Measurements from ENCODE around the gene TRAF7.
"Not testable (repeated sequence)": the region's sequence is repeated elsewhere in the genome, so short reads cannot be mapped to it uniquely, and the experiment has no call there.

Gene TRAF7

DNA sequence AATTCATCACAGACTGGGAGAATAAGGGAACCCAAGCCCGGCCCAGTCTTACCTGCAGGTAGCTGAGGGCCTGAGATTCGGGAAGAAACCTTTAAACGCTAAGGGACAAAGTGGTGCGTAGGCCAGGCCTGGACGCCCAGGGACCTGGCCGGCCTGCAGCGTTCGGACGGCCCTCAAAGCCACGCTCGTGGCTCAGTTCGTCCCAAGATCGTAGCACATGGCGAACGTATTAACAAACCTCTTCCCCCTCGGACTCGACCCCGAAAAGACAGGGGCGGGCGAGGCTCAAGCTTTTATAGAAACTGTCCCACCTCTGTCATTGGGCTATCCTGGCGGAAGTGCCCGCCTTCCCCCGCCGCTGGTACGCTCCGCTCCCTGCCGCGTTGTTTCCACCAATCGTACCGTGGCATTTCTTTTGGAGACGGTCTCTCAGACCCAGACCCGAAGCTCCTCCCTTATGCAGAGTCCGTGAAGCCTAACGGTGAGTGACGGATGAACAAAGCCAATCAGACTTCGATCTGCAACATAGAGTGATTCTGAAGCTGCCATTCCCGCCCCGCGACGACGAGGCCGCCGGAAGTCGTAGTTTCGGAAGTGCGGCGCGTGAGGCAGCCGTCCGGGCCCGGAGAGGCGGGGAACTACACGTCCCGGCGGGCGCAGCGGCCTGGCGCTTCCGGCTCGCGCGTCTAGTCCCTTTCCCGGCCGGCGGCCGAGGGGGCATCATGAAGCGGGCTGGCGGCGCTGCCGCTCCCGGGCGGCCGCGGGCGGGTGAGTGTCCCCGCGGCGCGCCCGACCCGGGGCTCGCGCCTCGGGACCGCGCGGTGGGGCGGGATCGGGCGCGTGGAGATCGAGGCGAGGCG is at the start of gene TRAF7:
Gene TRAF7 (plus strand): TSS at position 692 of the 860 bp plus-strand sequence. CDS start 8,139 bp downstream, outside the sequence.
- in situ Hi-C loops (cut with MboI; ENCODE audit: low sequenced_read_pairs, unreplicated experiment) = no loop called here
- DNase-seq (ENCODE audit: low spot score) = peak; percentile 99
- TF ChIP-seq CTCF (IDR thresholded peaks at IDR 0.05; ENCODE audit: borderline replicate concordance, control extremely low read depth, extremely low read depth, insufficient read depth, missing control alignments) = no peak

GRCh38 chr16:2106211-2106610 is 49.4 kb upstream of the TRAF7 start:
- in situ Hi-C loops (cut with MboI; ENCODE audit: low sequenced_read_pairs, unreplicated experiment); DNase-seq (ENCODE audit: low spot score): not testable (repeated sequence)

- in situ Hi-C loops (cut with MboI; ENCODE audit: low sequenced_read_pairs, unreplicated experiment); DNase-seq (ENCODE audit: low spot score): not testable (repeated sequence)
Measured at GRCh38 chr16:2107121-2107790, 48.3 kb upstream of the TRAF7 start.

DNA sequence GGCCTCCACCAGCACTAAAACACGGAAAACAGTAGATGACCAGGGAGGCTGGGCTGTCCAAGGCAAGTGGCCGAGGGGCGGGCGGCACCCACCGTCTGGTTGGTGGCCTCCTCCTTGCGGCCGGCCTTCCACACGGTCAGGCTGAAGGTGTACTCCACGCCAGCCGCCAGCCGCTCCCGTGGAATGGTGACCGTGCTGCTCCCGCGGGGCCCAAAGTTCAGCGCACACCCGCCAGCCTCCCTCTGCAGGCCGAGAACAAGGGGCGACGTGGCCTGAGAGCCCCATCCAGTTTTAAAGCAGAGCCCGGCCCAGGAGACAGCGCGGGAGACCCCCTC is 47.8 kb upstream of the TRAF7 start:
- DNase-seq (ENCODE audit: low spot score); in situ Hi-C loops (cut with MboI; ENCODE audit: low sequenced_read_pairs, unreplicated experiment): not testable (repeated sequence)

DNA sequence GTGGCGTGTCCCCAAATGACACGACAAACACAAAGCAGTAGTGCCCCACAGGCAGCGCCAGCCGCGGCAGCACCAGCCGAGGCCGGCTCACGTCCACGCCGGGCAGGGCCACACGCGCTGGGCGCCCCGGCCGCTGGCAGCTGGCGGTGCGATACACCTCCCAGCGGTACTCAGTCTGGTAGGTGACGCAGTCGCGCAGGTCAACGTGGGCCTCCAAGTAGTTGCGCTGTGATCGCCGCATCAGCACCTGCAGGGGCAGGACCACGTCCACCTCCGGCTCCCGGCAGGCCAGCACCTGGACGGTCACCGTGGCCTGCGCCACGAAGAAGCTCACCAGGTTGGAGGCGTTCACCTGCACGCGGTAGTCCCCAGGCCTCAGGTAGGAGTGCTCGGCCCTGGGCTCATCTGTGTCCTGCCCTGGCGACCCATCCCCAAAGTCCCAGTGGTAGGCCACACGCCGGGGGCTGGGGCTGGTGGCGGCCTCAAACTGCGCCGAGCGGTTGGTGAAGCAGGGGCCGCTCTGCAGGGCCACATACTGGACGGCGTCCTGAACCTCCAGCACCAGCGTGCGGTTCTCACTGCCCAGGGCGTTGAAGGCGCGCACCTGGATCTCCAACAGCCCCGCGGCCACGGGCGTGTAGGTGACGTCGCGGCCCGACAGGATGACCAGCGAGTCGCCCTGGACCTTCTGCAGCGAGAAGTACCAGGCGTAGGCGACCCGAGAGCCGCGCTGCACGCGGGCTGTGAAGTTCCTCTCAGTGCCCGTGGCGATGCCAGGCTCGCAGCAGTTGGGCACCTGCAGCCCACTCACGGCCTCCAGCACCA is 46.9 kb upstream of the TRAF7 start:
- in situ Hi-C loops (cut with MboI; ENCODE audit: low sequenced_read_pairs, unreplicated experiment) = not testable (repeated sequence)

GRCh38 chr16:2109271-2109580 is 46.4 kb upstream of the TRAF7 start:
- in situ Hi-C loops (cut with MboI; ENCODE audit: low sequenced_read_pairs, unreplicated experiment); DNase-seq (ENCODE audit: low spot score): not testable (repeated sequence)

More for the DNA sequence above, 46.9 kb upstream of the TRAF7 start:
- DNase-seq (ENCODE audit: low spot score) = not testable (repeated sequence)

DNA sequence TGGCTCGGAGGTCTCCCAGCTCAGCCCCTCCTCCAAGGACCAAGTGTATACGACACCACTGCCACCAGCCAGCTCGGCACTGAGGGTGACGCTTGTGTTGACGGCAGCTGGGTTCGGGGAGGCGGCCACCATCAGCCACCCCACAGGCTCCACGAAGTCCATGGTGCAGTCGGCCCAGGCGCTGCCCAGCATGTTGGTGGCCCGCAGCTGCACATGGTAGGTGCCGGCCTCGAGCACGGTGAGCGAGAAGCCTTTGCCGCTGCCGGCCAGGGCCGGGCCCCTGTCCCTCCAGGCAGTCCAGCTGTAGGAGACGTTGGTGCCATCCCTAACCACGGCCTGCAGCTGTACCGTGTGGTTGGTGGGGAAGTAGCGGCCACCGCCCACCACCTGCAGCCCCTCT is 45.7 kb upstream of the TRAF7 start:
- in situ Hi-C loops (cut with MboI; ENCODE audit: low sequenced_read_pairs, unreplicated experiment) = not testable (repeated sequence)

DNA sequence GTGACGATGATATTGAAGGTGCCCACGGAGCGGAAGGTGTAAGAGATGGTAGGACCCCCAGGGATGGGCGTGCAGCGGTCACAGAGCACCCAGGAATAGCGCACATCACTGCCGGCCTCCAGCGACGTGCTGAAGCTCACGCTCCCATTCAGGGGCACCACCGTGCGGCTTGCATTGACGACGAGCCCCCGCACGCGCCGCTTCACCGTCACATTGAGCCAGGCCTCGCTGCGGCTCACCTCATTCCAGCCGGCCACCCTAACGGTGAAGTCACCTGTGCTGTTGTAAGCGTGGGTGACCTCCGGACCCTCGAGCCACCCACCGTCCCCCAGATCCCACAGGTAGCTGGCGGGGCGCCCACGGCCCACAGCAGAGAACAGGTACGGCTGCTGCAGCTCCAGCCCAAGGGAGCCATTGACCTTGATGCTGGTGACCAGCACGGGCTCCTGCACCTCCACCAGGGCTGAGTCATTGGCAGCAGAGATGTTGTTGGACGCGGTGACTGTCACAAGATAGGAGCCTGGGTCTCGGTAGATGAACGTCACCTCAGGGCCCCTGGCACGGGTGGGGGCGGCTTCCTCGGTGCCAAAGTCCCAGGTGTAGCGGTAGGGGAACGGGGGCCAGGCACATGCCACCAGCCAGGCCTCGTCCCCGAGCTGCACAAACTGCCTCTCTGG is 45.1 kb upstream of the TRAF7 start:
- DNase-seq (ENCODE audit: low spot score); in situ Hi-C loops (cut with MboI; ENCODE audit: low sequenced_read_pairs, unreplicated experiment): not testable (repeated sequence)

More for the DNA sequence above, 45.7 kb upstream of the TRAF7 start:
- not testable (repeated sequence) for DNase-seq (ENCODE audit: low spot score)

- in situ Hi-C loops (cut with MboI; ENCODE audit: low sequenced_read_pairs, unreplicated experiment) = not testable (repeated sequence)
Measured at GRCh38 chr16:2111009-2111353, 44.6 kb upstream of the TRAF7 start.

GRCh38 chr16:2111412-2112335 is 43.9 kb upstream of the TRAF7 start:
- DNase-seq (ENCODE audit: low spot score); in situ Hi-C loops (cut with MboI; ENCODE audit: low sequenced_read_pairs, unreplicated experiment): not testable (repeated sequence)

More at GRCh38 chr16:2111009-2111353, 44.6 kb upstream of the TRAF7 start:
- DNase-seq (ENCODE audit: low spot score) = not testable (repeated sequence)

DNA sequence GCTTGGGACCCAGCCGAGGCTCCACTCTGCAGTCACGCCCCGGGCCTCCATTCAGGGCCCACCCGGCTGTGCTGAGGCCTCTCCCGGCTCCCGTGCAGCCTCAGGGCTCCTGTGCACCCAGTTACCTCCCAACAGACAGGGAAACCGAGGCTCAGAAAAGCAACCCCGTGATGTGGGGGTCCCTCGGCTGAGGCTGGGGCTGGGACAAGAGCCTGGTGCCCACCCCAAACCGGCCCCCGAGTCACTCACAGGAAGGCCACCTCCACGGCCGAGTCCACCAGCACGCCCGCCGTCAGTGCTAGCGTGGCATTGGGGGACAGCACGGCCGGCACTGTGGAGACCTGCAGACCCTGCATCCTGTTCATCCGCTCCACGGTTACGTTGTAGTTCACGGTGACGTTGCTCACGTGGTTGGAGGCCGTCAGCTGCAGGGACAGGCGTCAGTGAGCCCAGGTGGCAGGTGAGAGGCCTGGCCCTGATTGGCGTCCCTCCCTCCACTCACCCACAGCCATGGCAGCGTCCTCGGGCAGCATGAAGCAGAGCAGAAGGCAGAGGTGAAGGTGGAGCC is 43.0 kb upstream of the TRAF7 start:
- DNase-seq (ENCODE audit: low spot score); in situ Hi-C loops (cut with MboI; ENCODE audit: low sequenced_read_pairs, unreplicated experiment): not testable (repeated sequence)

GRCh38 chr16:2114225-2114624 is 41.4 kb upstream of the TRAF7 start:
- in situ Hi-C loops (cut with MboI; ENCODE audit: low sequenced_read_pairs, unreplicated experiment); DNase-seq (ENCODE audit: low spot score): not testable (repeated sequence)

DNA sequence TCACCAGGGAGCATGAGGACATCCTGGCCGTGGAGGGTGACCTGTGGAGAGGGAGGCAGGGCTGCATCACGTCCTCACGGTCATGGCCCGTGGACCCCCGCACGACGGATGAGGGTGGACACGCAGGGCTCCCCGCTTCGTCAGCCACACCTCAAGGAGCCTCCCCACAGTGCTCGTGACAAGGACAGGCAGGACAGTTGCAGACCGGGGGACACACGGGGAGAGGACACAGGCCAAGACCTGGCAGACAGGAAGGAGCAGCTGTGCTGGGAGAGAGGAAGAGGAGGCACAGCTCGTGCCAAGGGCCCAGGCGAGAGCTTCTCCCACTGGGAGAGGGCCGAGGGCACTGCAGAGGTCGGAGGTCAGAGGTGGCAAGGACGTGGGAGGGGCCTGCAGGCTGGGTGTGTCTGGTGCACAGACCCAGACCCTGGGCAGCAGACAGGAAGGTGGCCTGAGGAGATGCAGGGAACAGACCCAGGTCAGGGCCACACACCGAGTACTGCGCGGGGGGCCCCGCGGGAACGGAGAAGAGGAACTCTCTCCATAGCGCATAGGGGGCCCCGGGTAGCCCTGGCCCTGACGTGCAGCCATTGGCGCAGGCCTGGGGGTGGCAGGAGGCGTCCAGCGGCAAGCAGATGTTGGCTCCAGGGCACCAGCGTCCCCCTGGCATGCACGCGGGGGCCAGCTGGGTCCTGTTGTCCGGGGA is 40.5 kb upstream of the TRAF7 start:
- DNase-seq (ENCODE audit: low spot score); in situ Hi-C loops (cut with MboI; ENCODE audit: low sequenced_read_pairs, unreplicated experiment): not testable (repeated sequence)
